ENCODE data around the gene GPX4.

Gene GPX4

GRCh38 chr19:1085053-1085658, 18.6 kb upstream of the GPX4 start:
- Histone ChIP-seq H3K4me3 (no peak overlapping the region), H3K9me3 (no peaks in the 10 kb centered on the region), H3K27me3 (peaks cover 0 to 19% of the 10 kb centered on the region in 2 donors), H3K36me3 (peaks cover 21 to 38% (median 32%) of the 10 kb centered on the region in 3 donors), H3K27ac (no peak overlapping the region), H3K4me1 (peaks cover 0 to 24% (median 7%) of the 10 kb centered on the region in 4 donors)
- DNase-seq = no peak
- no peak for TF ChIP-seq CTCF (IDR thresholded peaks at IDR 0.05)
- intact Hi-C loops (cut with DNase I; ENCODE audit: low total_unique reads) = no loop called here

- peaks cover 0 to 24% (median 7%) of the 10 kb centered on the region in 4 donors for H3K4me1 ChIP-seq
- intact Hi-C loops (cut with DNase I; ENCODE audit: low total_unique reads) = no loop called here
Measured at GRCh38 chr19:1085676-1086442, 17.9 kb upstream of the GPX4 start.

GRCh38 chr19:1086613-1087012, 17.2 kb upstream of the GPX4 start:
- no peak for TF ChIP-seq CTCF (IDR thresholded peaks at IDR 0.05)
- H3K4me1 ChIP-seq = peaks cover 0 to 25% (median 7%) of the 10 kb centered on the region in 4 donors
- no peak for DNase-seq
- H3K4me3 ChIP-seq = no peak overlapping the region
- no peaks in the 10 kb centered on the region for H3K9me3 ChIP-seq
- H3K27ac ChIP-seq = no peak overlapping the region
- intact Hi-C loops (cut with DNase I; ENCODE audit: low total_unique reads) = no loop called here
- H3K27me3 ChIP-seq = peaks cover 0 to 19% of the 10 kb centered on the region in 2 donors
- H3K36me3 ChIP-seq = peaks cover 32 to 53% (median 45%) of the 10 kb centered on the region in 3 donors

More at GRCh38 chr19:1085676-1086442, 17.9 kb upstream of the GPX4 start:
- no peak for TF ChIP-seq CTCF (IDR thresholded peaks at IDR 0.05)
- H3K4me3 ChIP-seq = no peak overlapping the region
- H3K27ac ChIP-seq = no peak overlapping the region
- H3K27me3 ChIP-seq = peaks cover 0 to 19% of the 10 kb centered on the region in 2 donors
- H3K36me3 ChIP-seq = peaks cover 24 to 45% (median 39%) of the 10 kb centered on the region in 3 donors
- no peak for DNase-seq
- H3K9me3 ChIP-seq = no peaks in the 10 kb centered on the region

GRCh38 chr19:1087813-1088415, 15.9 kb upstream of the GPX4 start:
- no peak for TF ChIP-seq CTCF (IDR thresholded peaks at IDR 0.05)
- intact Hi-C loops (cut with DNase I; ENCODE audit: low total_unique reads) = no loop called here
- H3K36me3 ChIP-seq = peaks cover 40 to 65% (median 48%) of the 10 kb centered on the region in 3 donors
- no peak overlapping the region for H3K27ac ChIP-seq
- peaks cover 0 to 14% of the 10 kb centered on the region in 2 donors for H3K27me3 ChIP-seq
- DNase-seq = peak in 1 of 2 donors; percentile 80
- no peaks in the 10 kb centered on the region for H3K9me3 ChIP-seq
- no peak overlapping the region for H3K4me3 ChIP-seq
- peaks cover 0 to 15% (median 2%) of the 10 kb centered on the region in 4 donors for H3K4me1 ChIP-seq

GRCh38 chr19:1088416-1089010, 15.3 kb upstream of the GPX4 start:
- H3K36me3 ChIP-seq = peaks cover 46 to 71% (median 48%) of the 10 kb centered on the region in 3 donors
- H3K4me1 ChIP-seq = peaks cover 0 to 14% (median 8%) of the 10 kb centered on the region in 4 donors
- H3K27me3 ChIP-seq = peaks cover 0 to 8% of the 10 kb centered on the region in 2 donors
- no peak for TF ChIP-seq CTCF (IDR thresholded peaks at IDR 0.05)
- intact Hi-C loops (cut with DNase I; ENCODE audit: low total_unique reads) = no loop called here
- H3K9me3 ChIP-seq = no peaks in the 10 kb centered on the region
- DNase-seq = no peak
- H3K4me3 ChIP-seq = no peak overlapping the region
- H3K27ac ChIP-seq = no peak overlapping the region

All from tibial artery (tissue), 4 donors.